Posterior vena cava (tissue), 2 donors: ENCODE data around the gene B3GAT1. TPM values are rescaled to one million over a fixed set of nuclear protein-coding genes. Genes with fewer than 3 reads are reported as not detected.
"Not testable (repeated sequence)": the region's sequence is repeated elsewhere in the genome, so short reads cannot be mapped to it uniquely, and the experiment has no call there.

Source experiments
- DNase-seq: peaks from one replicate; pipeline ENCODE4 v3.0.0-alpha.2; 2020; ENCODE audit warnings: low spot score
- intact Hi-C, 2 donors: fragments of 100-400 bp; cut with DNase I; formaldehyde crosslinking; loops; one replicate each; pipeline versions ENCODE4 v1.14.1 to v1.14.2; 2022 to 2023
- total RNA-seq, 2 donors: library from RNA; stranded (reverse); fragmentation: NEBNext Ultra II Directional; extraction: Animal tissue kit (Norgen Biotek cat#: 25700); gene quantifications; one replicate each; pipeline ENCODE4 v1.2.1, GENCODE V29; 2021
- donor health status: DM: yes; HTN: yes; CAD: no.
- donor health status: DM: yes; HTN: yes; CAD: no.

Gene B3GAT1
- total RNA-seq, 2 donors from 2014 or later = 0.28 TPM; not detected in 1

DNA sequence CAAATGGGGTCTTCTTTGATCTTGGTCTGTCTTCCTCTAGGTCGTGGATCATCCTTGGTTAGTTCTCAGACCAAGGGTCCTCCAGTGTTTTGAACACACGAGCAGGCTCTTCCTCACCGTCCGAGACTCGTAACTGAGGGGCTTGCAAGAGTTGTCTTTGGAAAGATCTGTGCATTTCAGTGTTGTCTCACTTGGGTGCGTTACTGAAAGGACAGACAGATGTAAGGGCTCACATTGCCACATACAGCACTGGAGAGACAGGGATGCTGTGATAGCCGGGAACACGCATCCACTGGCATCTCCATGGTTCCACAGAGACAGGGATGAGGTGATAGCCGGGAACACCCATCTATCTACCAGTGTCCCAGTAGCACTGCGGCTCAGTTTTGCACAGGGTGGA, 64.6 kb downstream of the B3GAT1 start:
- intact Hi-C loops = no loop called here
- DNase-seq = no peak

- DNase-seq = no peak
- intact Hi-C loops = no loop called here
These were observed 65.1 kb downstream of the B3GAT1 start for GRCh38 chr11:134346976-134347350.

GRCh38 chr11:134346101-134346975, 65.7 kb downstream of the B3GAT1 start:
- intact Hi-C loops = no loop called here

GRCh38 chr11:134345237-134345550, 66.8 kb downstream of the B3GAT1 start:
- DNase-seq = no peak
- intact Hi-C loops = no loop called here

More at GRCh38 chr11:134346101-134346975, 65.7 kb downstream of the B3GAT1 start:
- no peak for DNase-seq

- DNase-seq, intact Hi-C loops: not testable (repeated sequence)
These were observed 67.4 kb downstream of the B3GAT1 start for GRCh38 chr11:134344497-134345236.

DNA sequence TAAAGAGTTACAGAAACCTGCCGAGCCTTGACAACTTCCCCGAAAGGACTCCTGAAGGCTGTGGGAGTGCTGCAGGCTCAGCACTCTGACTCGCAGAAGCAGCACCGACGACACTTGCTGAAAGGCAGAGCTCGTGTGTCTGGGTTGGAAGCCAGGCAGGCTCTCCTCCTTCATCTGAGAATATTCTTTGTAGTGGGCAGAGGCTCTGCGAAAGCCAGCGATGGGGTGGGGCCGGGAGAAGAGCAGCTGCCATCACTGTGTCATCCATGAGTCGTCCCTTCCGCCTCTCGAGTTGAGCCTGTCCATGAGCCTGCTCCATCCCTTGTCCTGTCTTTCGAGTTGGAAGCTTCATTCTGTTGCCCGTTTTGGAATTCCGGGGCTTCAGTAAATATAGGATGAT, 68.4 kb downstream of the B3GAT1 start:
- intact Hi-C loops = no loop called here
- DNase-seq = no peak

DNA sequence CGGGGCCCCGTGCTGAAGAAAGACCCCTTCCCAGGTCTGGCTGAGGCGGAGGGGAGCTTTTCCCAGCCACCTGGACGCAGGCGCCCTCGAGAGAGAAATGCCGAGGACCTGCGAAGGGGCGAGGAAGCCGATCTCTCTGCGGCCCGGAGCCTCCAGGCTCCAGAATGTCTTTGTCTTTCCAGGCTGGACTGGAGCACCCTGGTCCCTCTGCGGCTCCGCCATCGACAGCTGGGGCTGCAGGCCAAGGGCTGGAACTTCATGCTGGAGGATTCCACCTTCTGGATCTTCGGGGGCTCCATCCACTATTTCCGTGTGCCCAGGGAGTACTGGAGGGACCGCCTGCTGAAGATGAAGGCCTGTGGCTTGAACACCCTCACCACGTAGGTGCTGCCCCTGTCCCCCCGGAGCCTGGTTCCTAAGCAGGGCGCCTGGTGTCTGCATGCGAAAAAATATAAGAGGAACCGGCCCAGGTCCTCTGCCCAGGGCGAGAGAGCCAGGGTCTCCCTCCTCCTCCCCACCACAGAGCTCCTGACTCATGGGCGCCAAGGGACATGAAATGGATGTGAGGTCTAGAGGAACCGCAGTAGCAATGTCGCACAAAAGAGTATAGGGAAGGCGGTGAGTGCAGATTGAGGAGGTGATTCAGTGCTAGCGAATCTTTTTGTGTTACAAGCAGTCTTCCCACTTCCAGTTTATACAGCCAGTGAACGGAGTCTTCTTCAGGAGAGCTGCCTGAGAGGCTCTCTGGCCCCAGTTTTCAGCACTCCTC, 69.3 kb downstream of the B3GAT1 start:
- DNase-seq = no peak
- intact Hi-C loops = no loop called here

DNA sequence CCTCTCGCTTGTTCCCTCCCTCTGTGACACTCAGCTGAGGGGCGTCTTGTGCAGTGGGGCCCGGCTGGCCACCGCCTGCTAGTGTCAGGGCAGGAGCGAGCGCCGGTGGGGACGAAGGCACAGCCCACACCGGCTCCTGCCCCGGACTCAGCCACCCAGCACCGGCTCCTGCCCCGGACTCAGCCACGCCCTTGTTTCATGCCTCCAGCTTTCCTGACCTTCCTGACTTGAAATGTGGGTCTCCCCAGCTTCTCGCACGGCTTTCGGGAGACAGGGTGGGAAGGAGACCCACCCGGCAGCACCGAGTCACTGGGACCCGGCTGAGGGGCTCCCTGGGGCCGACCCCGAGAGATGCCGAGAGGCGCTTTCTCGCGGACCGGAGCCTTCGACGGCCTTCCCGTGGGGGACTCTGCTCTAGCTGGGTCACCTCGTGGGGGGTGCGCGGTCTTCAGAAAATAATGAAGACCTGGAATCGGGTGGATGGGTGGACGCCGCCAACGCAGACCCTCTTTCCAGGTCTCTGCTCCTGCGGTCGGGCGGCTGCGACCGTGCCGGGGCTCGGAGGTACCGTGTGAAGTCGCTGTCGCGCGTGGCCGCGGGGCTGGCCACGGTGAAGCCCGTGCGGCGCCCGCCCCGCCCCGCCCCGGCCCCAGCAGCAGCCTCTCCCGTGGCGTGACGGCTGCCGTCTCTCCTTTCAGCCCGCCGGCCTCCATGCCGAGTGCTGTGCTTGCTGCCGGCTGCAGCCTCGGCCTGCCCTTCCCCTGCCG, 70.1 kb downstream of the B3GAT1 start:
- DNase-seq = no peak
- intact Hi-C loops = no loop called here

- intact Hi-C loops = no loop called here
These were observed 71.6 kb downstream of the B3GAT1 start for GRCh38 chr11:134340354-134340964.

DNA sequence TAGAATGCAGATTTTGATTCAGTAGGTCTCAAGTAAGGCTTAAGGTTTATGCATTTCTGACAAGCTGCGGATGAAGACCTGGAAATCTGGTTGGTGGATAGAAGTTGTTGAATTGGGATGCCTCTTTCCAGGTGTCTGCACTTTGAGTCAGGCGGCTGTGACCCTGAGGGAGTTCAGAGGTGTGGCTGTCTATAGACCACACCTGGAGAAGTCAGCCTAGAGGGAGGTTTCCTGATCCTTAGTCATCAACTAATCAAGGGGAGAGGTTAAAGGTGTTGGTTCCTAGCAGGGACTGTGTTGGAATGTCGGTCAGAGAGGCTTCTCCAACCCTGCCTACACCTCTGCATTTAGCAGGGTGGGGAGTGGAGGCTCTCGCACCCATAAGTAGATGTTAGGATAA, 72.3 kb downstream of the B3GAT1 start:
- intact Hi-C loops = no loop called here

More at GRCh38 chr11:134340354-134340964, 71.6 kb downstream of the B3GAT1 start:
- DNase-seq = no peak

GRCh38 chr11:134338654-134339053, 73.4 kb downstream of the B3GAT1 start:
- DNase-seq = no peak
- intact Hi-C loops = no loop called here

More for the DNA sequence above, 72.3 kb downstream of the B3GAT1 start:
- DNase-seq = no peak

GRCh38 chr11:134338068-134338467, 74.0 kb downstream of the B3GAT1 start:
- DNase-seq = no peak
- intact Hi-C loops = no loop called here

- intact Hi-C loops = no loop called here
- DNase-seq = no peak
These were observed 75.0 kb downstream of the B3GAT1 start for GRCh38 chr11:134337051-134337450.

DNA sequence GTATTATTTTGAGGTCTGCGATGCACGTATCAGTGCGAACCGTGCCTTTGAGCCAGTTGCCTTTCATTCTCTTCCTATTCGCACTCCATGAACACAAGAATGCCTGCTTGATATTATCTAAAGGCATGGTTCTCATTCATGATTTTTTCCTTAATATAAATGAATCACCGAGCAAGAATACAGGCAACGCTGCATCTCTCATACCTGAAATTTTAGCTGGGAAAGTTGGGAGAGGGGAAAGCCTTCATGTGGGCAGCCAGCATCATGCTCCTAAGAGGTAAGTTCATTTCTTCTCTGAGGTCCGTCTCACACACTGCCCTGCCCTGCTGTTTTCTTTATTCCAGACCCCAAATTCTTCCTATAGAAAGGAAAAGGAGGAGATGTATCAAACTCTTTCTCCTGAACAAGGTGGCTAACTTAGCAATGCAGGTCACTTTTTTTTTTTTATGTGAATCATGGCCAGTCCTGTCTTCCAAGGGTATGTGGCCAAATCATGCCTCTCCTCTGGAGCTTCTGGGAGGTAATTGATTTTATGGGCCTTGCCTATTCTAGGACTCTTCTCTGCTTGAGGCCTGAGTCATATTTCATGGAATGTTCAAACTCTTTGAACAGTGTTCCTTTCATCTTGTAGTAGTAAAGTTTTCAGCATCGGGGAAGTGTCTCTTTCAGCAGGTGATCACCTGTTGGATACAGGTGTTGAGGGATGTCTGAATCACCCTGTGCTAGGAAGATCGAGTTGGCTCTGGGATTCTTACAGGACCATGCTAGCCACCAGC, 77.1 kb downstream of the B3GAT1 start:
- intact Hi-C loops = no loop called here
- DNase-seq = no peak

DNA sequence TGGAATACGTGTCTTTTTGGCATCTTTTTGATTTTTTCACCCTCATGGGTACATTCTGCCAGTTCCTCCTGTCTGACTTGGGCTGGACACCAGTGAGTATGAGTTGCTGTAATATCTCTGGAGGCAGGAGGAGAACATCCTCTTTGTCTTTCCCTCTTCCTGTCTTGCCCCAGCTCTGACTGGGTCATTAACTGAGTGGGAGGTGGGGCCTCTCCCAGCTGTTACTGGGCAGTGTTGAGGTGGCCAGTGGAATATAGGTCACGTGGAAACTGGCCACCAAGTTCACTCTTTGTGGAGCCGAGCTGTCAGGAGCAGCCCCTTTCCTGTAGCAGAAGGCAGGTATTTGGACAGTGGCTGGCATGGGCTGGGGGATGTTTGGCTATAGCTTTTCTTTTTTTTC, 78.1 kb downstream of the B3GAT1 start:
- no peak for DNase-seq
- intact Hi-C loops = no loop called here

DNA sequence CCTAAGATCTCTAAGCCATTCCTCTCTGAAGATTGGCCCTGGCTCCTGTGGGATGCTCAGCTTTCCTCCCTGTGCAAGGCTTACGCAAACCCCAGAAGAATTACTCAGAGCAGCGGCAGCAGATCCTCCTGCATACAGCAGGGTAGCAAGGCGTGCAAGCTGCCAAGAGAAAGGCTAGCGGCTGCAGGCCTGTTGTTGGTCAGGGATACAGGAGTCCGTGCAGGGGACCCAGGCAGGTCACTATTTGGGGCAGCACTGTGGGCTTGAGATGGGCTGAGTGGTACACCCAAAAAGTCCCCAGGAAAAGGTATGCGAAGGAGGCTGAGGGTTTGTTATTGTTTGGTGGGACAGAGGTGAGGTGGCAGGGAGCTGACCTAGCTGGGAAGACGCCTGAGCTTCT, 78.7 kb downstream of the B3GAT1 start:
- intact Hi-C loops = no loop called here
- no peak for DNase-seq

DNA sequence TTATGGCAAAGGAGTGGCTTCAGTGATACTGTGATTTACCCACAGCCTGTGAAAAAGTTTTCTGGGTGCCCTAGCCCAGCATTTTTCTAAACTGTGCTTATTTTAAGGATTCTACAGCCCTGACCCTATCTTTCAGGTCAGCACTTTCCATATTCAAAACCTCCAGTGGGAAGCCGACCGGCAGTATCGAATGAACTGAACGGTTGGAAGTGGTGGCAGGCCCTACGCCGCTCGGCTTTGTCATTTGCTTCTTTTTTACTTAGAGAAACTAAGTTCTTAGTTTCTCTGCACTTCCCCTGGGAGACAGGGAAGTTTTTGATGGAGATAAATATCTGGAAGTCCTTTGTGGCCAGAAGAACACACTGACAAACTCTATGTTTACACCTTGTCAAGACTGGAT, 79.3 kb downstream of the B3GAT1 start:
- intact Hi-C loops = no loop called here
- DNase-seq = no peak

DNA sequence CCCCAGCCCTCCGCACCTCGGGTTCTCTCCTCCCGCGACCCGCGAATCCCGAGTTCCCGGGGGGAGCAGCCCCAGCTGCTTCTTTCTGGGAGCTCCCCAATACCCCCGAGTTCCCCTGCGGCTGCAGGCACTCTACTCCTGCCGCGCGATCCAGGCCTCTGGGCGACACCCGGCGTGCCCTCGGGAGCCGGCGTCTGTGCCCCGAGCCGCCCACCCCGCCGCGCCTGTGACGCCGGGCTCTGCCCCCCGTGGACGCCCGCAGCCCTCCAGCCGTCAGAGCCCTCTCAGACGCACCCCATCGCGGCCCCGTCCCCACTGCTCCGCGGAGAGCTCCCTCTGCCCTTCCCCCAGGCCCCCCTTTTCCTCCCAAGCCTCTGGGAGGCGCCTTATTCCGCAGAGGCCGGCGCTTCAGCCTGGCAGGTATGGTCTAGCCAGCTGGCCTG, 79.8 kb downstream of the B3GAT1 start:
- intact Hi-C loops = no loop called here
- DNase-seq = no peak
